LNCaP clone FGC (cell line): Measurements from ENCODE around the gene LAMA2.

Source experiments
- DNase-seq: peaks from one replicate; pipeline ENCODE4 v3.0.0-alpha.2; 2011; ENCODE audit warnings: low read depth
- H3K4me3 ChIP-seq: 2 replicates; pipeline ENCODE4 v1.5.1; 2011; ENCODE audit warnings: mild to moderate bottlenecking, low read depth, low read length, control low read depth
- TF ChIP-seq, protein P1 (sequence below): IDR thresholded peaks from 2 replicates; pipeline ENCODE4 v1.5.1; 2012; ENCODE audit warnings: mild to moderate bottlenecking; ENCODE audit not compliant: control insufficient read depth, insufficient read depth; ENCODE audit errors: extremely low read depth

LAMA2 gene

DNA sequence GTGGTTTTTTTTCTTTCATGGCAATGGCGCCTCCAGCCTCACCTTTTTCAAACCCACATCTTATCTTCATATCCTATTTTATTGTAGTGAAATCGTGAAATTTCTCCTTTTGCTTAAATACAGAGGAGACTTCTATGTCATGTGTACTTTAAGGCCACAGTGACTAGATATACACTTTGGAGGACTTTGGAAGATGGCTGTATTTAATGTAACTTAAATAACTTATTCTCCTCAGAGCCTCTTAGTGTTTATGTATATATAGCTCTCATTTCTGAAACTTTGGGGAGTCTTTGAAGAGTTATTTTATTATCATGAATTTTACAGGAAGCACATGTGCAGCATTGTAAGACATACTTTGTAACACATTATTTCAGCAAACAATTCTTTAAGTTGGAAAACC, 968 bp downstream of the LAMA2 start:
- H3K4me3 ChIP-seq: no peak overlapping the region
- TF ChIP-seq, protein P1, sequence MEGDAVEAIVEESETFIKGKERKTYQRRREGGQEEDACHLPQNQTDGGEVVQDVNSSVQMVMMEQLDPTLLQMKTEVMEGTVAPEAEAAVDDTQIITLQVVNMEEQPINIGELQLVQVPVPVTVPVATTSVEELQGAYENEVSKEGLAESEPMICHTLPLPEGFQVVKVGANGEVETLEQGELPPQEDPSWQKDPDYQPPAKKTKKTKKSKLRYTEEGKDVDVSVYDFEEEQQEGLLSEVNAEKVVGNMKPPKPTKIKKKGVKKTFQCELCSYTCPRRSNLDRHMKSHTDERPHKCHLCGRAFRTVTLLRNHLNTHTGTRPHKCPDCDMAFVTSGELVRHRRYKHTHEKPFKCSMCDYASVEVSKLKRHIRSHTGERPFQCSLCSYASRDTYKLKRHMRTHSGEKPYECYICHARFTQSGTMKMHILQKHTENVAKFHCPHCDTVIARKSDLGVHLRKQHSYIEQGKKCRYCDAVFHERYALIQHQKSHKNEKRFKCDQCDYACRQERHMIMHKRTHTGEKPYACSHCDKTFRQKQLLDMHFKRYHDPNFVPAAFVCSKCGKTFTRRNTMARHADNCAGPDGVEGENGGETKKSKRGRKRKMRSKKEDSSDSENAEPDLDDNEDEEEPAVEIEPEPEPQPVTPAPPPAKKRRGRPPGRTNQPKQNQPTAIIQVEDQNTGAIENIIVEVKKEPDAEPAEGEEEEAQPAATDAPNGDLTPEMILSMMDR: no peak
- no peak for DNase-seq

DNA sequence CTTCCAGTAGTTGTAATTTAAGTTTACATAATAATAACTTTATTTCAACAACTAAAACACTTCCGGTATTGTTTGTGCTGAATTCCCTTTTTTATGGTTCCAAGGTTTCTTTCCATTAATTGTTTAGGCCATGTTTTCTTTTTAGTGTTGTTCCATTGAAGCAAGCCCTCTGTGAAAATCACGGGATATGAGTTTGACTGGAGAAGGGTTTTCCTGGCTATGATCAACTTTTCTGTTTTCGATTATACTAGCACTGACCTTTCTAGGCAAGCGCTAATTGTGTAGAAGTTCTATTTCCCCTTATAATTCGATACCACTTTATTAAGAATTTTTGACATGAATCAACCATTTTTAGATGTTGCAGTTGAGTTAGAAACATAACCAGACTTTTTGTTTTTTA, 2.4 kb downstream of the LAMA2 start:
- no peak overlapping the region for H3K4me3 ChIP-seq
- no peak for DNase-seq
- TF ChIP-seq, protein P1: no peak

DNA sequence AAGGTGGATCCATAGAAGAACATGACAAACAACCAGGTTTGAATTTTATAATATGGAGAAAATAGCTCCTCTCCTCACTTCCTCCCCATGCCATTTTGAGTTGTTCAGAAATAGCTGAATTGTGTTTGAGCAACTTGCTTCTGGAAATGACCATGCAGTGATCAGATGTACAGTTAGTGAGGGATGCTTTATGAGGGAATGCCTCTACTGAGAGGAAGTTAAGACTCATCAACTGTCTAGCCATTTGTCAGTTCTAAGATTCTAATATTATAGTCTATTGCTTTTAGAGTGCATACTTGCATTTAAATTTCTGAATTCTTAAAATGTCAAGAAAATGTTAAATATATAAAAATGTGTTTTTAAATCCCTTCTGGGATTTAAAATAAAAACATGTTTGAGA, 3.8 kb downstream of the LAMA2 start:
- DNase-seq: no peak
- no peak overlapping the region for H3K4me3 ChIP-seq
- TF ChIP-seq, protein P1: no peak

DNA sequence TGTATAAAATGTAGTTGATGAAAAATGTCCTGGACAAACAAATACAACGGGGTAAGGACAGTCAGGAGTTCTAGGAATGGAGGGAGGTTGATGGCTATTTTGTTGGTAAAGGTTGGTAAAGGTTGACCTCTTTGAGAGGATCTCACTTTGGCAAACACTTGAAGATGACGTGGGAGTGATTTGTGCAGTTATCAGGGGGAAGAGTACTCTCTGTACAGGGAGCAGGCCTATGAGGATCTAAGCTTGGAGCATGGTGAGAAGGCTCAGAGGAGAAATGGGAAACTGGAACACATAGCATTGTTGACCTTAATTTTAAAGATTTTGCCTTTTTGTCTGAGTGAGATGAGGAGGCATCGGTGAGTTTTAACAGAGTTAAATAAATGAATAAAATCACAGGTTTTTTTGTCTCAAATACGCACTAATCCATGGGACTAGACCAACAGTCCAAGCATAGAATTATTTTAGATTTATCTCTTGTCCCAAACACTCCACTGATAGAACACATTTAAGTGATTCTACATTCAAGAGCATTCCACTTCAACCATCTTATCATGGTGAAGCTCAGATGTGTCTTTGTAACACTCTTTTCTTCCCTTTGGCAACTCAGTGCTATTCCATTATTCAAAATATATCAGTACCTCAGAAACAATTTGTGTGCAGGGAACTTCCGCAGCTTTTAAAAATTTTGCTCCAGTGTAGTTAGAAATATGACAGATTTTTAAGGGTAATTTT, 5.7 kb downstream of the LAMA2 start:
- no peak for DNase-seq
- H3K4me3 ChIP-seq: no peak overlapping the region
- TF ChIP-seq, protein P1: no peak

DNA sequence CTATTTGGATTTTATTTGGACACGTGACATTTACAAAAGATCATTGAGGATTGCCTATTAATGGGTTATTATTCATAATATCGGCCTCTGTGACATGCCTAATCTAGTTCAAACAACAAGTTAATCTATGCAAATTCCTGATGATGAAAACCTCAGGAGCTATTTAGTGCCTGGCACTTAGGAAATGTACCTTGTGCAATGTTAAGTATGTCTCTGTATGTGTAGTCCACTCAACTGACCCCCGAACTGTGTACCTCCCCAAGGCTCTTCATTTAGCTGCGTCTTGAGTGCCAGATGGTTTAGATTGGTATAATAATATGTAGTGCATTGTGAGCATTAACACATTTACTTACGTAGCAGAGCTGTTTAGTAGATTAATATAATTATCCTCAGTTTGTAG, 6.9 kb downstream of the LAMA2 start:
- no peak for DNase-seq
- H3K4me3 ChIP-seq: no peak overlapping the region
- TF ChIP-seq, protein P1: no peak

DNA sequence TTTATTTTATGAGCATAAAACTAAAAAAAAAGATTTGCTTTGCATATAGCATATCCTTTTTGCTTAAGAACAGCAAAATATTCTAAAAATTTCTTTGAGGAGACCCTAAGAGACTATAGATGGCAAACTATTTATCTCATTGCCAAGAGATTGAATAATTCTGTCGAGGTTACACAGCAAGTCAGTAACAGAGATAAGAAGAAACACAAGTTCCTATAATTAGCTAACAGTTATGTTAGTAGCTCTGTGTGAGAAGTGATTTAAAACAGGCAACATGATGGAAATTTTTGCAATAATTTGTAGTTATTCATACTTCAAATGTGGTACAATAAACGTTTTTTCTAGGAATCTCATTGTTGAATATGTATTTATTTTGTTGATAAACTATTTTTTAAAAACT, 9.1 kb downstream of the LAMA2 start:
- TF ChIP-seq, protein P1: no peak
- no peak for DNase-seq
- no peak overlapping the region for H3K4me3 ChIP-seq
